ENCODE results near the gene SLC34A1.

The SLC34A1 gene

DNA sequence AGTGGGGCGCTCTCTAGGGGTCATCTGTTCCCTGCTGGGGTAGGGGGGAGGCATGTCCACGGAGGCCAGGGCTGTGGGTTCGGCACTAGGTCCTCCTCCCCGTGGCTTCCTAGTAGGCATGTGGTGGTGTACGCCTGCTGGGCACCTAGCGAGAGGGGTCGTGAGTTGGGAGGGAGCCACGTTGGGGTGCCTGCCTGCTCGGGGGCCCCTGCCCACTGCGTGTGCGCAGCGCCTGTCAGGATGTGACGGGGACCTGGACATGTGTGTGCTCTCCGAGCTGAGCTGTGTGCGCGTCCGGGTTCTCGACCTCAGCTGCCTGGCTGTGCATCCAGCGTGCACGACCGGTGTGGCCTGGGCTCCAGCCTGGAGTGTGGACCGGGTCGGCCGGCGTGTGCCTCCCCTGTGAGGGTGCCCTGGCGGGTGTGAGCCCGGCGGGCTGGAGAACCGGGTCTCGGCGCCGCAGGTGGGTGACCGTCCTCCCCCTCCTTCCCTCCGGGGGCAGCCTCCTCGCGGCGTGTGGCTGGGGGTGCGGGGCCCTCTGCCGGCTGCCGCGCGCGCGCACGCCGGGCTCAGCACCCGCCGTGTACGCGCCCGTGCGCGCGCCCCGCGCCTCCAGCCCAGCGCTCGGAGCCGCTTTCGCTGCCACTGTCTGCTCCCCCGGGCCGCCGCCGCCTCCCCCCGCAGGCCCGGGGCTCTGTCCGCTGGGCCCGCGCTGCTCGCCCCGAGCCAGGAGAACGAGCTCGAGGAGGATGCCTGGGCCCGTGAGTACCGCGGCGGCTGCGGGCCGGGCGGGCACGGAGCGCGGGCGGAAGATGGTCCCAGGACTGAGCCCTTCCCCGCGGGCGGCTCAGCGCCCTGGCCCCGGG, 62.2 kb downstream of the SLC34A1 start, which contains the start of gene PRR7 (continued):
- TF ChIP-seq, protein P1, sequence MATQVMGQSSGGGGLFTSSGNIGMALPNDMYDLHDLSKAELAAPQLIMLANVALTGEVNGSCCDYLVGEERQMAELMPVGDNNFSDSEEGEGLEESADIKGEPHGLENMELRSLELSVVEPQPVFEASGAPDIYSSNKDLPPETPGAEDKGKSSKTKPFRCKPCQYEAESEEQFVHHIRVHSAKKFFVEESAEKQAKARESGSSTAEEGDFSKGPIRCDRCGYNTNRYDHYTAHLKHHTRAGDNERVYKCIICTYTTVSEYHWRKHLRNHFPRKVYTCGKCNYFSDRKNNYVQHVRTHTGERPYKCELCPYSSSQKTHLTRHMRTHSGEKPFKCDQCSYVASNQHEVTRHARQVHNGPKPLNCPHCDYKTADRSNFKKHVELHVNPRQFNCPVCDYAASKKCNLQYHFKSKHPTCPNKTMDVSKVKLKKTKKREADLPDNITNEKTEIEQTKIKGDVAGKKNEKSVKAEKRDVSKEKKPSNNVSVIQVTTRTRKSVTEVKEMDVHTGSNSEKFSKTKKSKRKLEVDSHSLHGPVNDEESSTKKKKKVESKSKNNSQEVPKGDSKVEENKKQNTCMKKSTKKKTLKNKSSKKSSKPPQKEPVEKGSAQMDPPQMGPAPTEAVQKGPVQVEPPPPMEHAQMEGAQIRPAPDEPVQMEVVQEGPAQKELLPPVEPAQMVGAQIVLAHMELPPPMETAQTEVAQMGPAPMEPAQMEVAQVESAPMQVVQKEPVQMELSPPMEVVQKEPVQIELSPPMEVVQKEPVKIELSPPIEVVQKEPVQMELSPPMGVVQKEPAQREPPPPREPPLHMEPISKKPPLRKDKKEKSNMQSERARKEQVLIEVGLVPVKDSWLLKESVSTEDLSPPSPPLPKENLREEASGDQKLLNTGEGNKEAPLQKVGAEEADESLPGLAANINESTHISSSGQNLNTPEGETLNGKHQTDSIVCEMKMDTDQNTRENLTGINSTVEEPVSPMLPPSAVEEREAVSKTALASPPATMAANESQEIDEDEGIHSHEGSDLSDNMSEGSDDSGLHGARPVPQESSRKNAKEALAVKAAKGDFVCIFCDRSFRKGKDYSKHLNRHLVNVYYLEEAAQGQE (tag by site-specific recombination; IDR thresholded peaks at IDR 0.05): peak; percentile 28; the same call in 1 of the 2 replicates
- TF ChIP-seq, protein P2, sequence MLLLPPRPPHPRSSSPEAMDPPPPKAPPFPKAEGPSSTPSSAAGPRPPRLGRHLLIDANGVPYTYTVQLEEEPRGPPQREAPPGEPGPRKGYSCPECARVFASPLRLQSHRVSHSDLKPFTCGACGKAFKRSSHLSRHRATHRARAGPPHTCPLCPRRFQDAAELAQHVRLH (tag by site-specific recombination; IDR thresholded peaks at IDR 0.05): no peak
- TF ChIP-seq, protein P3, sequence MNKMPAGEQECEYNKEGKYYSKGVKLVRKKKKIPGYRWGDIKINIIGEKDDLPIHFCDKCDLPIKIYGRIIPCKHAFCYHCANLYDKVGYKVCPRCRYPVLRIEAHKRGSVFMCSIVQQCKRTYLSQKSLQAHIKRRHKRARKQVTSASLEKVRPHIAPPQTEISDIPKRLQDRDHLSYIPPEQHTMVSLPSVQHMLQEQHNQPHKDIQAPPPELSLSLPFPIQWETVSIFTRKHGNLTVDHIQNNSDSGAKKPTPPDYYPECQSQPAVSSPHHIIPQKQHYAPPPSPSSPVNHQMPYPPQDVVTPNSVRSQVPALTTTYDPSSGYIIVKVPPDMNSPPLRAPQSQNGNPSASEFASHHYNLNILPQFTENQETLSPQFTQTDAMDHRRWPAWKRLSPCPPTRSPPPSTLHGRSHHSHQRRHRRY (tag by site-specific recombination; IDR thresholded peaks at IDR 0.05): peak; percentile 76; the same call in 1 of the 2 replicates
- TF ChIP-seq ZNF785 (tag by site-specific recombination; IDR thresholded peaks at IDR 0.05) (no peak), ZBTB8A (tag by site-specific recombination; IDR thresholded peaks at IDR 0.05) (peak; percentile 82), BCL11A (tag by site-specific recombination; IDR thresholded peaks at IDR 0.05; ENCODE audit: low read depth) (0 out of 2 replicates have a peak, but pooled peaks have one; percentile 16), REPIN1 (tag by site-specific recombination; IDR thresholded peaks at IDR 0.05; ENCODE audit: low read depth) (no peak), TRIM28 (IDR thresholded peaks at IDR 0.05; ENCODE audit: borderline replicate concordance, low read length) (0 out of 2 replicates have a peak, but pooled peaks have one; percentile 20), ZNF600 (tag by site-specific recombination; IDR thresholded peaks at IDR 0.05) (peak; percentile 89), ZSCAN16 (tag by site-specific recombination; IDR thresholded peaks at IDR 0.05) (no peak), ZNF114 (tag by site-specific recombination; IDR thresholded peaks at IDR 0.05) (no peak), ZNF510 (tag by site-specific recombination; IDR thresholded peaks at IDR 0.05; ENCODE audit: insufficient replicate concordance) (no peak), ZNF843 (tag by site-specific recombination; IDR thresholded peaks at IDR 0.05) (peak; percentile 60)
- TF ChIP-seq, protein P4, sequence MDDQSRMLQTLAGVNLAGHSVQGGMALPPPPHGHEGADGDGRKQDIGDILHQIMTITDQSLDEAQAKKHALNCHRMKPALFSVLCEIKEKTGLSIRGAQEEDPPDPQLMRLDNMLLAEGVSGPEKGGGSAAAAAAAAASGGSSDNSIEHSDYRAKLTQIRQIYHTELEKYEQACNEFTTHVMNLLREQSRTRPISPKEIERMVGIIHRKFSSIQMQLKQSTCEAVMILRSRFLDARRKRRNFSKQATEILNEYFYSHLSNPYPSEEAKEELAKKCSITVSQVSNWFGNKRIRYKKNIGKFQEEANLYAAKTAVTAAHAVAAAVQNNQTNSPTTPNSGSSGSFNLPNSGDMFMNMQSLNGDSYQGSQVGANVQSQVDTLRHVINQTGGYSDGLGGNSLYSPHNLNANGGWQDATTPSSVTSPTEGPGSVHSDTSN (CRISPR knock-in tag; IDR thresholded peaks at IDR 0.05): peak; percentile 39
- TF ChIP-seq, protein P5, sequence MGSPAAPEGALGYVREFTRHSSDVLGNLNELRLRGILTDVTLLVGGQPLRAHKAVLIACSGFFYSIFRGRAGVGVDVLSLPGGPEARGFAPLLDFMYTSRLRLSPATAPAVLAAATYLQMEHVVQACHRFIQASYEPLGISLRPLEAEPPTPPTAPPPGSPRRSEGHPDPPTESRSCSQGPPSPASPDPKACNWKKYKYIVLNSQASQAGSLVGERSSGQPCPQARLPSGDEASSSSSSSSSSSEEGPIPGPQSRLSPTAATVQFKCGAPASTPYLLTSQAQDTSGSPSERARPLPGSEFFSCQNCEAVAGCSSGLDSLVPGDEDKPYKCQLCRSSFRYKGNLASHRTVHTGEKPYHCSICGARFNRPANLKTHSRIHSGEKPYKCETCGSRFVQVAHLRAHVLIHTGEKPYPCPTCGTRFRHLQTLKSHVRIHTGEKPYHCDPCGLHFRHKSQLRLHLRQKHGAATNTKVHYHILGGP (tag by site-specific recombination; IDR thresholded peaks at IDR 0.05): no peak
- TF ChIP-seq, protein P6, sequence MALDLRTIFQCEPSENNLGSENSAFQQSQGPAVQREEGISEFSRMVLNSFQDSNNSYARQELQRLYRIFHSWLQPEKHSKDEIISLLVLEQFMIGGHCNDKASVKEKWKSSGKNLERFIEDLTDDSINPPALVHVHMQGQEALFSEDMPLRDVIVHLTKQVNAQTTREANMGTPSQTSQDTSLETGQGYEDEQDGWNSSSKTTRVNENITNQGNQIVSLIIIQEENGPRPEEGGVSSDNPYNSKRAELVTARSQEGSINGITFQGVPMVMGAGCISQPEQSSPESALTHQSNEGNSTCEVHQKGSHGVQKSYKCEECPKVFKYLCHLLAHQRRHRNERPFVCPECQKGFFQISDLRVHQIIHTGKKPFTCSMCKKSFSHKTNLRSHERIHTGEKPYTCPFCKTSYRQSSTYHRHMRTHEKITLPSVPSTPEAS (tag by site-specific recombination; IDR thresholded peaks at IDR 0.05): peak; percentile 79

Data from HEK293 (cell line).